D721Med (cell line): Measurements from ENCODE around the gene ANP32B.

Experiments
- DNase-seq: peaks from one replicate; pipeline ENCODE4 v3.0.0; 2011; ENCODE audit warnings: low spot score; ENCODE audit not compliant: insufficient read length
- FAIRE-seq: peaks from 2 replicates; lab custom pipeline; 2011; peaks lifted over from hg19 to GRCh38; lab: Jason Lieb, UNC
- CTCF ChIP-seq: IDR thresholded peaks from 2 replicates; pipeline ENCODE4 v1.5.1; 2012; ENCODE audit warnings: mild to moderate bottlenecking, control low read depth; ENCODE audit not compliant: insufficient read depth; ENCODE audit errors: missing control alignments

ANP32B gene

GRCh38 chr9:98040212-98040611, 57.1 kb downstream of the ANP32B start:
- DNase-seq (no peak), FAIRE-seq (no peak)
- TF ChIP-seq CTCF, result no peak

DNA sequence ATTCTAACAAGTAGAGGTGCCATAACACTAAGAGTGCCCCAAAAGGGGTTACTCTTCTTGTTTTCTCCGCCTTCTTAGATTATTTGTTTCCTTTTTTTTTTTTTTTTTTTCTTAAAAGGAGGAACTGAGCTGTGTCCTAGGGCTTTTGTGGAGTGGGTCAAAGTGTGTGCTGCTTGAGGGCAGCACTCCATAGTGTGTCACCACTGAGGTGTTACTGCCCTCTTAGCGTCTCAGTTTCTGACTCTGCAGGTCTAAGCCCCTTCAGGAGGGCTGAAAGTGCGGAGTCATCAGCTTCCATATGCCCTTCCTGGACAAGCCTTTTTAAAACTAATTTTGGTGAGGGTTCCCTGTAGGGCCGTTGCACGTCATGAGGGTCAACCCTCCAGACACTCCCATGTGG, 60.8 kb downstream of the ANP32B start:
- no peak for FAIRE-seq
- TF ChIP-seq CTCF, result no peak
- DNase-seq, result no peak

- DNase-seq (no peak), FAIRE-seq (no peak)
- TF ChIP-seq CTCF, result no peak
Observed at GRCh38 chr9:98045234-98046179, 62.4 kb downstream of the ANP32B start.

DNA sequence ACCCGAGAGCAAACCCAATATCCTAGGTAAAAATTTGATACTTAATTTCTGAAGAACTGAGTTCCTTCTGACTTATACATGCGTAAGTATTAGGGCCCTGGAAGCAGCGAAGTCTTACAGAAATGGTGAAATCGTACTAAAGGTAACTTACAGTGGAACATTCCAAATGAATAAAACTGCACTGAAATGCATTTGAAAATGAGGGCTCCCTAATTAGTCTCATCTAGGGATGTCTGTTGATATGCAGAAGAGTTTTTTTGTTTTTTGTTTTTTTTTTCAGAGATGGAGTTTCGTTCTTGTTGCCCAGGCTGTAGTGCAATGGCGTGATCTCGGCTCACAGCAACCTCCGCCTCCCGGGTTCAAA, 63.0 kb downstream of the ANP32B start:
- no peak for TF ChIP-seq CTCF
- DNase-seq (no peak), FAIRE-seq (no peak)

GRCh38 chr9:98047002-98047401, 63.9 kb downstream of the ANP32B start:
- no peak for TF ChIP-seq CTCF
- DNase-seq (no peak), FAIRE-seq (no peak)

DNA sequence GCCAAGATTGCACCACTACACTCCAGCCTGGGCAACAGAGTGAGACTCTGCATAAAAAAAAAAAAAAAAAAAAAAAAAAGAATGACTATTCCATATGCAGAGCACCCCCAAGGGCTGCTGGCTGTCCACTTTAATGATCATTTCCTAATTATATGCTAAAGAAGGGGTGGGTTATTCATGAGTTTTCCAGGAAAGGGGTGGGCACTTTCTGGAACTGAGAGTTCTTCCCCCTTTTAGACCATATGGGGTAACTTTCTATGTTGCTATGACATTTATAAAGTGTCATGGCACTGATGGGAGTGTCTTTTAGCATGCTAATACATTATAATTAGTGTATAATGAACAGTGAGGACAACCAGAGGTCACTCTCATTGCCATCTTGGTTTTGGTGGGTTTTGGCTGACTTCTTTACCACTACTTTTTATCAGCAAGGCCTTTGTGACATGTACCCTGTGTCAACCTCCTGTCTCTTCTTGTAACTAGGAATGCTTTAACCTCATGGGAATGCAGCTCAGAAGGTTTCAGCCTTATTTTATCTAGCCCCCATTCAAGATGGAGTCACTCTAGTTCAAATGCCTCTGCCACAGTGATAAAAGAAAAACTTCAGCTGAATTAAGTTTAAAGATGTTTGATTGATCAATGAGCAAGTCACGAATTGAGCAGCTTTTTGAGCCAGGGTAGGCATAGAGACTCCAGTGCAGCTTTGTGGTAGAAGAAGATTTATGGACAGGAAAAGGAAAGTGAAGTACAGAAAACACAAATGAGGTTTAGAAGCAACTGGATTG, 66.3 kb downstream of the ANP32B start:
- FAIRE-seq, result no peak
- no peak for TF ChIP-seq CTCF
- DNase-seq, result no peak
